Measurements from ENCODE around the gene NUDT4. TPM values are rescaled to one million over a fixed set of nuclear protein-coding genes. Genes with fewer than 3 reads are reported as not detected.

The NUDT4 gene
- 45.0 and 50.0 TPM in 2 replicates for total RNA-seq (2014; rRNA removed; shearing (Covaris generic))

DNA sequence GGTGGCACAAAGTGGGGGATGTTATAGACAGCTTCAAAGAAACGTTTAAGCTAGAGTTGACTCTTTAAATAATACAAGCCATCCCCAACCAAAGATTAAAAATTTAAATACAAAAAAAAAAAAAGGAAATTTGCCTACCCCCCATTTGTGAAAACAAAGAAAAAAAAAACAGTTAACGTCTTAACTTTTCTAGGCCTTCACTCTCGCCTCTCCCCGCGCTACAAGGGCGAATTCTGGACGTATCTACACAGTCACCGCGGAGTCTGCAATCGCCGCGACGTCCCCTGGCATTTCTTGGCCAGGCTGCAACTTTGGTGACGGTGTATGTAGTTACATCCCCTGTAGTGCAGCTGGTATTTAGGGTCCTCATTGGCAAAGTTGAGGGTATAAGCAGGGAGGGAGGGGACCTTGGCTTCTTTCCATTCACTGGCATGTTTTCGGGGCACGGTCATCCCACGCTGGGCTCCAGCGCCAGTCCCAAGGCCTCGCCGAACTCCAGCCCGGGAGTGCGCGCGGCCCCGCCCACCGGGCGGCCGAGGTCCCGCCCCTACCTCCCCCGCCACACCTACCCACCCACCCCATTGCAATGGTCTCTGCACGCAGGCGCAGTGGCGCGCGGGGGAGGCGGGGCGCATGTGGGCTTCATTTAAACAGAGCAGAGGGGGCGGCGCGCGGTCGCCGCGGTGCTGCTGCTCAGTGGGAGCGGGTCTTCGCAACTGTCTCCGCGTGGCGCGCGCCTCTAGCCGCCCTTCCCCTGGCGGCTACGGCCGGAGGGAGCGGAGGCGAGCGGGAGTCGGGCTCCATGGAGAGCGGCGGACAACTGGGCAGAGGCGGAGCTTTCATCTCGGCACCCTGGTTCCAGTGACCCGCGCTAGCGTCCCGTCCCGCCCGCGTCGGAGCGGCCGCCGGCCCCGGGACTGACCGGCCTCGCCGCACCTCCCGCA, at the start of gene NUDT4:
NUDT4 (plus strand) TSS at position 674 of the 944 bp plus-strand sequence. CDS start 398 bp downstream, outside the sequence.
- peak; percentile 97 for DNase-seq (ENCODE audit: low read depth)

DNA sequence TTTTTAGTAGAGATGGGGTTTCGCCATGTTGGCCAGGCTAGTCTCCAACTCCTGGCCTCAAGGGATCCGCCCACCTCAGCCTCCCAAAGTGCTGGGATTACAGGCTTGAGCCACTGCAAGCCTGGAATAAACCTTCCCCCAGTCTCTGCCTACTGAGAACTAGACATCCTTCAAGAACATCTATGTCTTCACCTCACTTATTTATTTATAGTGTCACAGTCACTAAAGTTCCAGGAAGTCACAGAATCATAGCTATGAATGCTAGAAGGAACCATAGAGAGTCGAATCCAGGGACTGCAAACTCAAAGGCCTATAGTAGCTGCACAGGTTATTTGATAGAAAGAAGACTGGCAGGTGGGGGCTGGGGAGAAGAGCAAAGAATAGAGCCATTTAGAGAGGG, 44.7 kb upstream of the NUDT4 start:
- DNase-seq (ENCODE audit: low read depth): no peak

DNA sequence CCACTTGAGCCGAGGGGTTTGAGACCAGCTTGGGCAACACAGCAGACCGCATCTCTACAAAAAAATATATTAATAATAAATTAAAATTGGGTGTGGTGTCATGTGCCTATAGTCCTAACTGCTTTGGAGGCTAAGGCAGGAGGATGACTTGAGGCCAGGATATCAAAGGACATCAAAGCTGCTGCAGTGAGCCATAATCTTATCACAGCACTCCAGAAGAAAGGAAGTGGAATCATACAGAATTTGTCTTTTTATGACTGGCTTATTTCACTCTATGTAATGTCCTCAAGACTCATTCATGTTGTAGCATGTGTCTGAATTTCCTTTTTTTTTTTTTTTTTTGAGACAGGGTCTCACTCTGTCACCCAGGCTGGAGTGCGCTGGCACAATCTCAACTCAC, 43.9 kb upstream of the NUDT4 start:
- DNase-seq (ENCODE audit: low read depth): no peak

DNA sequence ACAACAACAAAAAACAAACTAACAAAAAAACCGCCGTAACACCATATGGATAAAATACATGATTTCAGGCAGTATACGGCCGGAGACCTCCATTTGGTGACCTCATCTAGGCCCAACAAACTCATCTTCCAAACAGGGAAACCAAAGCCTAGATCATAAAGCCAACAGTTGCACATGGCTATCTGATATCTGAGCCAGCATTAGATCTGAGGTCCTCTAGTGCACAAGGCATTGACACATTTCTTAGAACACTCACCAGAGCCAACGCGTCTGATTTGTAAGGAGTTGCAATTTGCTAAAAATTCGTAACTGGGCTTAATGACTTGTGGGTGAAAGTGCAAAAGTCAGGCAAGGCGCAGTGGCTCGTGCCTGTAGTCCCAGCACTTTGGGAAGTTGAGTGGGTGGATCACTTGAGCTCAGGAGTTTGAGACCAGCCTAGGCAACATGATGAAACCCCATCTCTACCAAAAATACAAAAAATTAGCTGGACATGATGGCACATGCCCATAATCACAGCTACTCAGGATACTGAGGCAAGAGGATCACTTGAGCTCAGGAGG, 42.0 kb upstream of the NUDT4 start:
- DNase-seq (ENCODE audit: low read depth): no peak

DNA sequence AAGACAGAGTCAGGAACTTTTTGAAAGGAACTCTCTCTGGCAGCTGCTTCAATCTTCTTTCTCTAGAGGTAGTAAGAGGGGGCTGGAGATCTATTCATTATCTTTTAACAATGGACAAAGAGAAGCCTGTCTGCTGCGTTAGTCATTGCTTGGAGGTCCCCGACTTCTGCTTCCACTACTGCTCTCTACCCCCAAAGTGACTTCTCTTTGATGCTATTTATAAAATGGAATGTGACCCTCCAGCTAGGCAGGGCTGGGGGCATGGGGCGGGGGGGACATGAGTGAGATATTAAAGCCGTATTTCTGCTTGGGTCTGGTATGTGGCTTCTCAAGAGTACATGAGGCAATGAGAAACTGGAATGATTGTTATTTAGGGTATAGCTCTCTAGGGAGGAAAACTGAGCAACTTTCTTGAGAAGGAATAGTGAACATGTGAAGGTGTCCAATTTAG, 41.4 kb upstream of the NUDT4 start:
- DNase-seq (ENCODE audit: low read depth): no peak

DNA sequence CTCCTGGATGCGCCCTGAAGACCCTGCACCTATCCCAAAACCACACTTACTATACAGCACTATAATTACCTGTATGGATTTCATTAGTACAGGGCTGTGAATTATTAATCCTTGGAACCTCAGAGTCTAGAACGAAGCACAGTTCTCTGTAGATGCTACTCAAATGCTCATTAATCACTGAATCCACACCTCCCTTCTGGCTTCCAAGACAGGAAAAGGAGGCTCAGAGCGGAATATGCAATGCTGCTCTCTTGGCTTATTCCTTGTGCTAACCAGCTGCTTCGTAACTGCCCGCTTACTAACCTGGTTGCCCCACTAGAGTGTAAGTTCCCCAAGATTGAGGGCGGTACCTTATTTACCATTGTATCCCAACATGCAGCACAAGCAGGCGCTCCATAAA, 39.1 kb upstream of the NUDT4 start:
- DNase-seq (ENCODE audit: low read depth): no peak

DNA sequence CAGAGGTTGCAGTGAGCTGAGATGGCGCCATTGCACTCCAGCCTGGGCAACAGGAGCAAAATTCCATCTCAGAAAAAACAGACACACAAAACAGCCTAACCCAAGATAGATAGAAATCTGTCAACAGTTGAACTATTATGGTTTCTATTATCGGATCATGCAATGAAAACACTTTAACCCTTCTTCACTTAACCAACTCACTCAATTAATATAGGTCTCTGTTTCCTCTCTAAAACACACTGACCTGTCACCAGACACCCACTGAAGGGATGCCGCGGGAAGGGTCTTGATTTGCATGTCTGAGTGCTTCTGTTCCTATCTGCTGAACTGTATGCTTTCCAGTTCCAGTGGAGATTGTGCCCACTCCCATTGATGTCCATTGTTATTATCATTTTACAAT, 38.0 kb upstream of the NUDT4 start:
- DNase-seq (ENCODE audit: low read depth): no peak

DNA sequence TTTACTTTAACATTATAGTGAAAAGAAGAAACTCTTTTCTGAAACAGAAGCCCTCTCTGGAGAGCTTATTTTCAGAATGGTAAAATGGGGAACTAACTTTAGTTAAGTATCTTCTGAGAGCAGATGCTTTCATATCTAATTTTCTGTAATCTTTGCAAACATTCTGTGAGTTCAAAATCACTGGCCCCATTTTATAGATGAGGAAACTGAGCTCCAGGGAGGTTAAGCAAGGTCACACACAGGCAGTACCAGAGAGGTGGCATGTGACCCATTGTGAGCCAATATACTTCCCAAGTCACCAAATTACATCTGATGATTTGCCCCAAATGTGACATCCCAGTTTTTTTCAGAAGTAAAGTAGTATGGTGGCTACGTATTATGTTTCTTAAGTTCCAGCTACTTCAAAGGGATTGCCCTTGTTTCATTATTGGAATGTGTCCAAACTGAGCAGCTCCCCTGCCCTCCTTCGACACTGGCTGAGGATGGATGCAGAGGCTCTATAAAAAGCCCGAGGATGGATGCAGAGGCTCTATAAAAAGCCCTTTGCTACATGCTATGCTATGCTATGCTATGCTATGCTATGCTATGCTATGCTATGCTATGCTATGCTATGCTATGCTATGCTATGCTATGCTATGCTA, 36.2 kb upstream of the NUDT4 start:
- DNase-seq (ENCODE audit: low read depth): no peak

DNA sequence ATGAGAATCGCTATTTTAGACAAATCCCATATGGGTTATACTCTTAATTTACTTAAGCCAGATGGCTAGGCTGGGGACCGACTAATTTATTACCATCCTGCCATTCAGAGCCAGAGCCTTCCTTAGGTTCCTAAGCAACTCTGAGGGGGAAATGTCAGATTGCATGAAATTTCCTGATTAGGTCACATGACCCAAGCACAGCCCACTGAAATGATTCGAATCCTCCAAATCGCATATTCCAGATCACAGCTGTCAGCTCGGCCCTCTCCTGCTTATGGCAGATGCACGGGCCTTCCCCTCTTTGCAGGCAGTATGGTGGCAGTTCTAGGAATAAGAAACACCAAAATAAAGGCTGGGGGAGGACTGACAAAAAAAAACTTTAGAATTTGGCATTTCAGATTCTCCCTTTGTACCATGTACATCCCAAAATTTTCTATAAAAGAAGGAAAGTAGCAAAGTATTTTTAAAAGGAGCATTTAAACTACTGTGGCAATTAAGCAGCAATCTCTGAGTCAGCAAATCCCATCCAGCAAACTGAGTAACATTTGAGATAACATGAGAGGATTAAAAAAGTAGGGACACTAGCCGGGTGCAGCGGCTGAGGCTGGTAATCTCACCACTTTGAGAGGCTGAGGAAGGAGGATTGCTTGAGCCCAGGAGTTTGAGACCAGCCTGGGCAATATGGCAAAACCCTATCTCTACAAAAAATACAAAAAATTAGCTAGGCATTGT, 30.5 kb upstream of the NUDT4 start:
- no peak for DNase-seq (ENCODE audit: low read depth)

DNA sequence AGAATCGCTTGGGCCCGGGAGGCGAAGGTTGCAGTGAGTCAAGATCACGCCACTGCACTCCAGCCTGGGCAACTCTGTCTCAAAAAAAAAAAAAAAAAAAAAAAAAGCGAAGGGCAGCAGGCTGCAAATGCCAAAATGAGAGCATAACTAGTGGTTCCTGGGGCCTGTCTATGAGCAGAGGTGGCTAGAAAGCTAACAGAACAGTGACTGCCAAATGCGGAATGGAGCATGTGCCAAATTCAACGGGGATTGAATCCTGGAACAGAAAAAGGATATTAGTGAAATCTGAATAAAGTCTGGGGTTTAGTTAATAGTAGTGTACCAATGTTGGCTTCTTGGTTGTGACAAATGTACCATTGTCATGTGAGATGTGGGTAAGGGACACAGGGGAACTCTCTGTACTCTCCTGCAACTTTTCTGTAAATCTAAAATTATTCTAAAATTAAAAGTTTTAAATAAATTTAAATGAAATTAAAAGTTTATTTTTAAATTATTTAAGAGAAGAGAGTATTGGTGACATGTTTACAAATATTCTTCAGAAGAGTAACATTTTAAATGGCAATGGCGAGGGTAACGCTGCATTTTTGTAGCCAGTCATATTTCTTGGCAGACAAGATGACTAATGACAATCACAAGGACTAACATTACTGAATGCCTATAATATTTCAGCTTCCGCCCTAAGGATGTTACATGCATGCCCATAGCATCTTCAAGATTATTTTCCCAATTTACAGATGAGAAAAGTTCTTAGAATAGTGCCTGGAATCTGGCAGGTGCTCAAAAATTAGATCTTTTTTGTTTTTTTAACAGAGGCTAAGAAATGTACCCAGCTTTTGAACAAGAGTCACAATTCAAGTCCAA, 28.9 kb upstream of the NUDT4 start:
- no peak for DNase-seq (ENCODE audit: low read depth)

DNA sequence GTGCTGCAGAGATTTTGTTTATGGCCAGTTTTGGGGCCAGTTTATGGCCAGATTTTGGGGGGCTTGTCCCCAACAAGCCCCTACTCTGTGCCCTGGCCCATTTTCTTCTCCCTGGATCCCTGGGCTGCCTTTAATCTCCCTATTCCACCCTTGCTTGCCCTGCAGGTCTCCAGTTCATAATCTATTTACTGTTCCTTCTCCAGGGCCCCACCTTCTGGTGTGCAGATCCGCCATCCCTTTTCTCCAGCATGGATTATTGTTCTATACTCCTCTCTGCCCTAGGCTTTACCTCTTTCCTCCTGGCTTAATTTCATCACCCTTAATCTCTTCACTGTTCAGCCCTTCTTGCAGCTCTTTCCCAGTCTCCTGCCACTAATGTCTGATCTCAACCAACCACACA, 26.0 kb upstream of the NUDT4 start:
- DNase-seq (ENCODE audit: low read depth): no peak

DNA sequence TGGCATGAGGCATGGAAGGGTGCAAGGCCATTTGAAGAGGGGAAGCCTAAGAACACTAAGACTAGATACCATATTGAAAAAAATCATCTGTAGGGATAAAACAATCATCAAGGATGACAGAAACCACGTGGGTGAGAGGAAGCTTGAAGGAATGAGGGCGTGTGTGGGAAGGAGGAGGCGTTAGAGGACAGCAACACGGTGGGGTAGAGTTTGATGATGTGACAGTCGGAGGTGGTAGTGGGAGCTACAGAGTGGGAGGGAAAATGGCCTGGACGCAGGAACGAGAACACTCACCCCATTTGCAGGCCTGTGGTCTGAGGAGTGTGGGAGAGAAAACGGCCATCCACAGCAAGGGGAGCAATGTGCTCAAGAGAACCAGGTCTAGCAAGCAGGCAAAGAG, 25.4 kb upstream of the NUDT4 start:
- no peak for DNase-seq (ENCODE audit: low read depth)

DNA sequence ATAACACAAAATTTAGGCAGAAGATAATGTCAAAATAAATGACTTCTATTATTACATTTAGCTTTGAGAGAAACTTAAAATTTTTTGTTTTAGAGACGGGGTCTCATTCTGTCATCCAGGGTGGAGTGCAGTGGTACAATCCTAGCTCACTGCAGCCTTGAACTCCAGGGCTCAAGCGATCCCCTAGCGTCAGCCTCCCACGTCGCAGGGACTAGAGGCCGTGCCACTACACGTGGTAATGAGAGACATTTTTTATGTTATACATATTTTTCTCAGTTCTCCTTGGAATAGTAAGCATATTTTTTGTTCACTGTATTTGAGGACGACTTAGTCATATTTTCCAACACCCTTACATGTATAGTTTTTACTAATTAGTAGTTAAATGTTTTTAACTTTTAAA, 21.5 kb upstream of the NUDT4 start:
- no peak for DNase-seq (ENCODE audit: low read depth)

DNA sequence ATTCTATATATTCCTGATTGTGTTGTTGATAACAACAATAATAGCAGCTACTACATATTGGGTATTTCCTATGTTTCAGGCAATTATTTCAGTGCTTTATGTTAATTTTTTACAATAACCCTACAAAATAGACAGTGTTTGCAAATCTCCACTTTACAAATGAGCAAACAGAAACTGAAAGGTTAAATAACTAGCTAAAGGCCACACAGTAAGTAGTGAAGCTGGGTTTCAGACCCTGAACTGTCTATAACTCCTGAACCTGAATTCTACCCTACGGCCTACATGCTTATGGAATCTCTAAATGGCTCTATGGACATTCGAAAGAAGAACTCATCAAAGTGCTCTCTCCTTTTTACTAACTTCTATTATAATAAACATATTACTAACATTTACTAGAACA, 19.7 kb upstream of the NUDT4 start:
- no peak for DNase-seq (ENCODE audit: low read depth)

DNA sequence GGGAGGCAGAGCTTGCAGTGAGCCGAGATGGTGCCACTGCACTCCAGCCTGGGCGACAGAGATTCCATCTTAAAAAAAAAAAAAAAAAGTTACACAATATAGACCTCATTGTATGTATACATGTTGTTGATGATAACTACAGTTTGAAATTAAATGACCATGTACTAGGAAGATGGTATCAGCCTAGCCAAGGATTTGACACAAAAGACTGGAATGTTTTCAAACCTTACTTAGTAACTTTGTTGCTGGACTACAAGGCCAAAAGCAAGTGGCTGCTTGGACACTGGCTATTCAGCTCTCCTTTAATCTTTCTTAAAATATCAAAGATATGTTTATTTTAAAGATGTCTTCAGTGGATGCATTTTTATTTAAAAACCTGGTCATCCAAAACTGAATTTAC, 18.9 kb upstream of the NUDT4 start:
- DNase-seq (ENCODE audit: low read depth): no peak

DNA sequence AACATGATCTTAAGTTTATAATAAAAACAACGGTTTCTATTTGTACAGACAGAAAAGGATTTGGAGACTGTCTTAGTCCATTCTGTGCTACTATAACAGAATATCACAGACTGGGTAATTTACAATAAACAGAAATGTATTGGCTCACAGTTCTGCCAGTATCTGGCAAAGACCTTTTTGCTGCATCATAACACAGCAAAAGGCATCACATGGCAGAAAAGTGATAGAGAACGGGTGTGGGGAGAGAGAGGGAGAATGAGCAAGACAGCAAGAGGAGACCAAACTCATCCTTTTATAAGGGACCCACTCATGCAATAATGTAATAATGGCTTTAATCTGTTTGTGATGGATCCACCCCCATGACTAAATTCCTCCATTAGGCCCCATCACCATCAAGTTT, 17.0 kb upstream of the NUDT4 start:
- DNase-seq (ENCODE audit: low read depth): no peak

DNA sequence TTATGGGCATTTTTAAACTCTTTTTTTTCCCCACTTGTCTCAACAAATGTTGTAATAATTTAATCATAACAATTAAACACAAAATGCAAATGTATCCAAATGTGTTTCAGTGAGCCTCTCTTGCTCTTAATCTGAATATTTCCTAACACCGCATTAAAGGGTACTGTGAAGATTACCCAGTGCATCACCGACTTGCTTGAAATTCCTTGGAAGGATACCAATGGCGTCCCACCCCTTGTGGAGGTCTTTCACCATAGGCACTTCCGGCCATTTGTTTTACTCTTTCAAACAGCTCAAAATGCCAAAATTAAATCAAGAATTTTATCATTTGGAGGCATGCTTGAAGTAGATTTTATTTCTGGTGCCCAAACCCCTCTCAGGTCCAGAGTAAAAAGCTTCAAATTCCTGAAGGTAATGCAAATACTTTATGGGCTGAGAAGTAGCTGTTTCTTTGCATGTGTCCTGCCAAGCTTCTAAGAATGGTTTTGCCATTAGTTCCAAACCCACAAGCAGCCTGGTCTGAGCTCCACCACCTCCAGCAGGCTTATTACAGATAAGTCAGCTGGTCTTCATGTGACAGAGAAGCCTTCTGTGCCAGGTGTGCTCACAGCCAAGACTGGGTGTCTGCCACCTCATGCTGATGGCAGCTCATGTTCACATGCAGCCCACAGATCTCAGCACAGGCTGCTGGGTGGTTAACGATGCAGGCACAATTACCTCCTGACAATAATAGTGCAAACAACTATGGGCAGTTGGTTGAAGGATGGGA, 16.4 kb upstream of the NUDT4 start:
- peak; percentile 46 for DNase-seq (ENCODE audit: low read depth)

DNA sequence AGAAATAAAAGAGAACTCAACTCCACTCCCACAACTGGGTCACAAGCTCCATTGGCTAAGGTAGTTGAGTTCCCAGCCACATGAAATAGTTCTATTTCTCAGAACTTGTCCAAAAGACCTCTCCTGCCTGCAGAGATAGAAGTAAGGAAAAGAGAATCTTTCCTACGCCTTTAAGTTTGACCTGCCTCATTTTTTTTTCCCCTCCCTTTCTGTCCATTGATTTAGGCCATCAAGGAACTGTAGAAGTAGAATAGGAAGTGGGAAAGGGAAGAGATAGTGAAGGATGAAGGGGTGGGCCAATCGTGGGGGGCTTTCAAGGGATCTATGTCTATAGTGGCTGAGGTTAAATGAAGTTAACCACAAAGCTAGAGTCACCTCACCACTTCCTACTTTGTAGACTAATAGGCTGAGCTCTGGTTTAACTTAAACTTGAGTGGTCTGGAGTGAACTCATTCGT, 13.9 kb upstream of the NUDT4 start:
- DNase-seq (ENCODE audit: low read depth): peak; percentile 36

DNA sequence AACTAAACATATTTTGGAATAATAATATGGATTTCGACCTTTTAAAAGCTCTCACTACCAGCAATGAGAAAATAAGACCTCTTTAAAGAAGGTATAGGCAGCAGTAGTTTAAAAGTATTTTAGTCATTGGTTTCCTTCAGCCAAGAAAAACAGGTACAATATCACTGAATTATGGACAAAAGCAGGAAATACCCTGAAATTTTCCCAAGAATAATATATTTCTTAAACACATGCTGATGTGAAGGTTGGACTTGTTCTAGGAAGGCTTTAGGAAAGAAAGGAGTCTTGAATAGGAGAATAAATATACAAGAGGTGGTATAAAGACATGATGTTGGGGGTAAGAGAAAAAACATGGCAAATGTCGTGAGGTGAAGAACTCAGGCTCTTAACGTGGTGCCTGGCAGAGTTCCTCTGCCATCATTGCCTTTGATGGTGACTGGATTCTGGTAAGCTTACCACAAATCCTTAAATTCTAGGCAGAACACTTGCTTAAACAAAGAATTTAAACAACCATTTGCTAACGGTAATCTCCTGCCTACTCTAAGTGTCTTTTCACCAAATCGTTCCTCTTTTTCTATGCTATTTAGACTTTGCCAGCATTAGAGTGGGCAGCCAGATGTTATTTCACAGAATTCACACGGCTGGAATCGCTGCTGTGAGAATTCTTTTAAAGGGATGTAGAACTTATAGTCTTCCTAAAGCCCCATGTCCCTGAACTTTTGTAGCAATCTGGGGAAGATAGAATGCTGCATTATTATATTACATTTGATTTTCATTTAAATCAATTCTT, 11.9 kb upstream of the NUDT4 start:
- DNase-seq (ENCODE audit: low read depth): no peak

Data from Daoy (cell line).